WTC11 (cell line): ENCODE results near the gene SWI5.

Source experiments
- ESRRA ChIP-seq: sonication (generic); formaldehyde crosslinking; IDR thresholded peaks from 2 replicates; pipeline ENCODE4 v1.8.1; 2022; ENCODE audit warnings: mild to moderate bottlenecking, missing genetic modification reagents, borderline replicate concordance
- FOXJ3 ChIP-seq: sonication (generic); formaldehyde crosslinking; IDR thresholded peaks from 2 replicates; pipeline ENCODE4 v1.9.0; 2021; ENCODE audit warnings: missing genetic modification reagents, mild to moderate bottlenecking, borderline replicate concordance
- KAT7 ChIP-seq: sonication (generic); formaldehyde crosslinking; IDR thresholded peaks from 2 replicates; pipeline ENCODE4 v1.8.1; 2023; ENCODE audit warnings: missing genetic modification reagents, mild to moderate bottlenecking, borderline replicate concordance
- SP1 ChIP-seq: sonication (generic); formaldehyde crosslinking; conservative IDR thresholded peaks from 2 replicates; pipeline ENCODE4 v1.8.1; 2022; ENCODE audit warnings: missing genetic modification reagents
- TEAD4 ChIP-seq: sonication (generic); formaldehyde crosslinking; IDR thresholded peaks from 2 replicates; pipeline ENCODE4 v1.8.0; 2022; ENCODE audit warnings: mild to moderate bottlenecking, missing genetic modification reagents
- TF ChIP-seq, protein P1 (sequence below): fragments of 200-600 bp; IDR thresholded peaks from 2 replicates; pipeline ENCODE4 v1.8.0; 2022; ENCODE audit warnings: antibody characterized with exemption

DNA sequence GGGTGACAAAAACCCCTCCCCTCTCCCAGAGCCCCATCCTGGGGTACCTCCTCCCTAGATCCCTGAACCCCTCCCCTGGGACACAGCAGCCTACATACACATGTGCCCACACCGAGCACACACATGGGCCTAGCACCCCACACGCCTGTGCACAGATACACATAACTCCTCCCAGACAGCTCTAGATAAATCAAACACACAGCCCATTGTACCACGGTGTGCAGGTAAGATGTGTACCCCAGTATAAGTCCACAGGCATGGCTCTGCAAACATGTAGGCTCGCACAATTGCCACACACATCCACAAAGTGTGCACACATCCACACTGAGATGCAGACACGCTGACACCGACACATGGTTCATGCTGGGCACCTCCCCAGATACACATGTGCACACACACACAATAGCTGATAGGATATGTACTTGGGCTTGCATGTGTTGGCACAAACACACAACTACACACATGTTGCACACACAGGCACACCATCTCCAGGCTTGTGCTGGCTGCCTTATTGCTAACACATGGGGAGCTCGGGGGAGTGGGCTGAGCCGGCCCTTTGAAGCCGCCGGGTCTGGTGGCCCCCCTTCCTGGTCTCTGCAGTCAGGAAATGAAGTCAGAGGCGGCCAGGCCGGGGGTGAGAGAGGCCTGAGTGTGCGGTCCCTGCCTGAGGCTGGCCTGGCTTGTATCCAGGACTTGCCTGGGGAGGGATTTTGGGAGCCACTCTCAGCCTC, 30.5 kb upstream of the SWI5 start:
- TF ChIP-seq KAT7 (CRISPR knock-in tag) = no peak
- no peak for TF ChIP-seq SP1 (CRISPR knock-in tag)
- TF ChIP-seq ESRRA (CRISPR knock-in tag) = no peak
- TF ChIP-seq, protein P1, sequence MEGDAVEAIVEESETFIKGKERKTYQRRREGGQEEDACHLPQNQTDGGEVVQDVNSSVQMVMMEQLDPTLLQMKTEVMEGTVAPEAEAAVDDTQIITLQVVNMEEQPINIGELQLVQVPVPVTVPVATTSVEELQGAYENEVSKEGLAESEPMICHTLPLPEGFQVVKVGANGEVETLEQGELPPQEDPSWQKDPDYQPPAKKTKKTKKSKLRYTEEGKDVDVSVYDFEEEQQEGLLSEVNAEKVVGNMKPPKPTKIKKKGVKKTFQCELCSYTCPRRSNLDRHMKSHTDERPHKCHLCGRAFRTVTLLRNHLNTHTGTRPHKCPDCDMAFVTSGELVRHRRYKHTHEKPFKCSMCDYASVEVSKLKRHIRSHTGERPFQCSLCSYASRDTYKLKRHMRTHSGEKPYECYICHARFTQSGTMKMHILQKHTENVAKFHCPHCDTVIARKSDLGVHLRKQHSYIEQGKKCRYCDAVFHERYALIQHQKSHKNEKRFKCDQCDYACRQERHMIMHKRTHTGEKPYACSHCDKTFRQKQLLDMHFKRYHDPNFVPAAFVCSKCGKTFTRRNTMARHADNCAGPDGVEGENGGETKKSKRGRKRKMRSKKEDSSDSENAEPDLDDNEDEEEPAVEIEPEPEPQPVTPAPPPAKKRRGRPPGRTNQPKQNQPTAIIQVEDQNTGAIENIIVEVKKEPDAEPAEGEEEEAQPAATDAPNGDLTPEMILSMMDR = no peak
- TF ChIP-seq FOXJ3 (CRISPR knock-in tag) = no peak
- TF ChIP-seq TEAD4 = no peak
